SH-SY5Y (cell line): Measurements from ENCODE around the gene MADD.

ENCODE experiments used
- GATA2 ChIP-seq: IDR thresholded peaks from 2 replicates; pipeline ENCODE4 v1.6.1; 2011; ENCODE audit warnings: mild to moderate bottlenecking, low read depth, low read length
- GATA3 ChIP-seq: IDR thresholded peaks from 2 replicates; pipeline ENCODE4 v1.6.1; 2011; ENCODE audit warnings: low read depth, mild to moderate bottlenecking, low read length, moderate library complexity

MADD gene

DNA sequence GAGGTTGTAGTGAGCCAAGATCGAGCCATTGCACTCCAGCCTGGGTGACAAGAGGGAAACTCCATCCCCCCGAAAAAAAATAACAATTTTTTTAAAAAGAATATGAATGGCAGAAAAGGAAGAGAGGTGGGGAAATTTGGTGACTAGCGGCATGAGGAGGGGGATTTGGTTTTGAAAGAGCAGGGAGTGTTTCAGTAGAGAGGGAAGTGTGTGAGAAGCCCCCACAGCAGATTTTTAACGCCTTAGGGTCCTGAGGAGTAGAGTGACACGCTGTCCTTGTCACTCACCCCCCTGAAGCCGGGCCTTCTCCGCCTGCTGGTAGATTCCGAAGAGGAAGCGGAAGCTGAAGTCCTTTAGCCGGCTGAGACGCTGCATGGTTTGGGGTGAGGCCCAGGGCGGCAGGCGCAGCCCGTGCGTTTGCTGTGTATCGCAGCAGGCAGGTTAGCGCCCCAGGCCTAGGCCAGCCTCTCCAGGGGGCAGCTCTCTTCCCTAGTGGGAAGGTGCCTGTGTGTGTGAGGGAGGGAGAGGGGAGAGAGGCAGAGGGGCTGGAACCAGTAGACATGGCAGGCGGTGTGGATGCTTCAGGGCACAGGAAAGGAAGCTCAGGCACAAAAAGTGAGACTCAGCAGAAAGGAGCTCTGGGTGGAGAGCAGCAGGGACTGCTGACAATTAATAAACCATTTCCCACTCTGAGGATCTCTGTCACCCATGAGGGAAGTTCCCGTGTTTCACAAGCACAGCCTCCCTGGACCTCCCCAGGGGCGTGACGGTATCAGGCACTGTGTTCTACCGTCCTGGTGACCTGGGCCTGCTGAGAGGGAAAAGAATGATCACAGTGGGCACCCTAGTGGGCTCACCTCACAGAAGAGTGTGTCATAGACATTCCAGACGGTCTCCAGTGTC lies 25.2 kb upstream of the MADD start:
- TF ChIP-seq GATA3 = no peak
- no peak for TF ChIP-seq GATA2

GRCh38 chr11:47245611-47246357 lies 24.1 kb upstream of the MADD start:
- TF ChIP-seq GATA2 (no peak), GATA3 (no peak)

- no peak for TF ChIP-seq GATA3
These were observed 22.4 kb upstream of the MADD start for GRCh38 chr11:47247502-47247901.

DNA sequence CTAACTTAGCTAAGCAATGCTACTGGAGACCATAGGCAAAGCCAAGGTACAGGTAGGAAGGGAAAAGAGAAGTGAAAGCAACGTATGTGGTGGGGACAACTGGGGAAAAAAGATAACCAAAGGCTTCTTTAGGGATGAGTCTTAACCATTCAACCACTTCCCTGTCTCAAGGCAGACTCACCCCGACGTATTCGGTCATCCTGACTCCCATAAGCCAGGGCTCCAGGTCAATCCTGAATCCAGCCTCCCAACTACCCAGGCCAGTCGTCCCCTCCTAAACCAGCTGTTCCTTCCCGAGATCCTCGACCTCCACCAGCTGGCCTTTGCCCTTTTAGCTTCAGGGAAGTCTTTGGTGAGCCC lies 21.6 kb upstream of the MADD start:
- TF ChIP-seq GATA2 = no peak
- TF ChIP-seq GATA3 = no peak

GRCh38 chr11:47248664-47249377 lies 21.1 kb upstream of the MADD start, which contains the start of gene ACP2:
Gene ACP2, minus strand, starts transcription at chr11:47248814. Its CDS starts 25 bp downstream, at chr11:47248789.
- TF ChIP-seq GATA3 (no peak), GATA2 (peak; percentile 75)

GRCh38 chr11:47249378-47249715 lies 20.6 kb upstream of the MADD start:
- TF ChIP-seq GATA2 = no peak
- no peak for TF ChIP-seq GATA3

DNA sequence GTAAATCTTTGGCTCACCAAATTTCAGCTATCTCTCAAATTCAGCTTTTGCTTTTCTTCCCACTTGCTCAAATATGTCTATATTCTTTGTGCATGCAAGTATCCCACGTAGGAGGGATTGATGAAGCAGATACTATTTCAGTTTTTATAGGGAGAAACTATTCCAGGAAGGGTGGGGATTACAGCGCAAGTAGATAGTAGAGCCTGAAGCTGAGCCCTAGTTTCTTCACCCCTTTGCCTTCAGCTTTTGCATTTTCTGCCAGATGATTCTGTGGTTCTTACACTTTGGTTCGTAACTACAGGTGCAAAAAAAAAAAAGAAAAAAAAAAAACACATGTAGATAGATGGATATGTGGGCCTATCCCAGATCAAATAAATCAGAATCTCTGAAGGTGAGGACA lies 18.2 kb upstream of the MADD start:
- TF ChIP-seq GATA2 (no peak), GATA3 (no peak)

GRCh38 chr11:47253660-47254059 lies 16.3 kb upstream of the MADD start:
- TF ChIP-seq GATA2 (no peak), GATA3 (no peak)

DNA sequence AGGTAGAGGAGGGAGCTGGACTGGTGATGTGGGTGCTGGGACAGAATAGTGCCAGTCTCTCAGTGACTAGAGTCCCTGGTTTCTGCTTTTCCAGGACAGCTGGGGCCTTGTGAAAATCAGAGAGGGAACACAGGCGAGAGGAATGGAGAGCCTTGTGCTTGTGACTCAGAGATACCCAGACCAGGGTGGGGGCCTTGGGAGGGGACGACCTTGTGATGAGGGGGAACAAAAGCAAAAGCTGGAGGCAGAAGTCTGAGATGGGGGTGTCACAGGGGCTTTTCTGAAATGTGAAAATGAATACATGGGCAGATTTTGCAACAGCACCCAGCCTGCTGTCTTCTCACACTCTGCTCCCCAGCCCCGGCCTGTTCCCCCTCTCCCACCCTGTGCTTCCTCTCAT lies 15.5 kb upstream of the MADD start:
- no peak for TF ChIP-seq GATA2
- no peak for TF ChIP-seq GATA3

DNA sequence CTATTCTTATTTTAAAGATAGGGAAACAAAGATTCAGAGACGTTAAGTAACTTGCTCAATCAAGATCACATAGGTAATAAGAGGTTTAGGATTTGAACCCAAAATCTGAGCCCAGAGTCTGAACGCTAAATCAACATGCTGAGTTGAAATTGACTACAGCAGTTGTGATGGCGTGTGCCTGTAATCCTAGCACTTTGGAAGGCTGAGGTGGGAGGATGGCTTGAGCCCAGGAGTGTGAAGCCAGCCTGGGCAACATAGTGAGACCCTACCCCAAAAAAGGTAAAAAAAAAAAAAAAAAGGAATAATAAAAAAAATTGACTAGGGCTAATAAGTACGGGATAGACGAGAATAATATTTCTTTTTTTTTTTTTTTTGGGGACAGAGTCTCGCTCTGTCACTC lies 13.6 kb upstream of the MADD start:
- TF ChIP-seq GATA2 (no peak), GATA3 (no peak)

DNA sequence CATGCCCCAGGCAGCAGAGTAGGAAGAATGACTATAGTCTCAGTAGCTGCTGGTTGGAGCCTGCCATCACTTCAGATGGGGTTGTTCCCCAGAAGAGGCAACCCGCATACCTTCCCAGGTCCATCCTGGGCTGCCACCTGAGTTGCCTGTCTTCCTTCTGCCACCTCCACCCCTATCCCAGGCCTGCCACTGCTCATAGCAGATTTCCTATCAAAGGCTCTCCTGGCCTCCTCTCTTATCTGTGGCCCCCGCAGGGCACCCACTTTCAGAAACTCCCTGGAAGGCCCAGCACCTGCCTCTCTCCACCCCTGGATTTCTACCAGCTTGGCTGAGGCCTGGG lies 12.8 kb upstream of the MADD start:
- no peak for TF ChIP-seq GATA2
- TF ChIP-seq GATA3 = no peak

DNA sequence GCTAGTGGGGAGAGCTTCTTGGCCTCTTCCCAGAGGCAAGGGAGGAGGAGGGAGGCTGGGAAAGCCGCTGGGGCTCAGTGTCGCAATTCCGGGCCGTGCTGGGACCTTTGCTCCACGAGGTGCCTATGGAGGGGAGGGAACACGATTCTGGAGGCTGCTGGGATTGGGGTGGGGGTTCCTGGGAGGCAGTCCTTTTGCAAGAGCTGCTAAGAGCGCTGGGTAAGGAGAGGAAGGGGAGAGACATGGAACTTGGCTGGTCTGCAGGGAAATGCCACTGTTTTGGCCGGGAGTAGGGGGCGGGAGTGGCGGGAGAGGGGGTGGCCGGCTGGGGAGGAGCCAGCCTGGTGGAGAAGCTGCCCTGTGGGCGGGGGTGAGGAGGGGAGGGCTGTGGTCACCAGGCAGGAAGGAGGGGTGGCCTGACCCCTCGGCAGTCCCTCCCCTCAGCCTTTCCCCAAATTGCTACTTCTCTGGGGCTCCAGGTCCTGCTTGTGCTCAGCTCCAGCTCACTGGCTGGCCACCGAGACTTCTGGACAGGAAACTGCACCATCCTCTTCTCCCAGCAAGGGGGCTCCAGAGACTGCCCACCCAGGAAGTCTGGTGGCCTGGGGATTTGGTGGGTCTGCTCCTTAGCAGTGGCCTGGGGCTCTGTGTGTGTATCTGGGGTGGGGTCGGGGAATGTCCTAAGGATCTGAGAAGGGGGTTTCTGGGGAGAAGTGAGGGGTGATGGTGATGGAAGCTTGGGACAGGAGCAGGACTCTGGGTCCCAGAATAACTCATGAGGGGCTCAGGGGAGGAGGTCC lies 12.2 kb upstream of the MADD start, which contains the start of gene NR1H3:
TSS of gene NR1H3 (plus strand) at position 480 of the 800 bp plus-strand sequence. CDS start 1,221 bp downstream, outside the sequence.
- TF ChIP-seq GATA2 (no peak), GATA3 (no peak)

- no peak for TF ChIP-seq GATA3
- TF ChIP-seq GATA2 = no peak
These were observed 11.5 kb upstream of the MADD start for GRCh38 chr11:47258317-47258902.
